GM12875 (cell line): ENCODE measurements around the gene KCNK6.

ENCODE experiments used
- H3K4me3 ChIP-seq: one replicate; pipeline ENCODE4 v1.5.1; 2011; ENCODE audit warnings: low read depth, low read length, control low read depth
- CTCF ChIP-seq: IDR thresholded peaks from 2 replicates; pipeline ENCODE4 v1.5.1; 2011; ENCODE audit warnings: low read depth, mild to moderate bottlenecking, control low read depth, inconsistent platforms, low read length, moderate library complexity, borderline replicate concordance; ENCODE audit not compliant: insufficient read depth

Gene KCNK6

GRCh38 chr19:38319421-38320258 lies at the start of gene KCNK6:
Gene KCNK6 (plus strand): TSS chr19:38319845. CDS start chr19:38319951, 106 bp downstream.
- TF ChIP-seq CTCF: no peak
- peak within 1 kb of the TSS; percentile 45 for H3K4me3 ChIP-seq

GRCh38 chr19:38270587-38271167 lies 49.0 kb upstream of the KCNK6 start:
- no peak overlapping the region for H3K4me3 ChIP-seq
- no peak for TF ChIP-seq CTCF

GRCh38 chr19:38273499-38273898 lies 46.1 kb upstream of the KCNK6 start:
- no peak for TF ChIP-seq CTCF
- no peak overlapping the region for H3K4me3 ChIP-seq

GRCh38 chr19:38274739-38275138 lies 44.9 kb upstream of the KCNK6 start:
- no peak overlapping the region for H3K4me3 ChIP-seq
- TF ChIP-seq CTCF: no peak

GRCh38 chr19:38276942-38277517 lies 42.6 kb upstream of the KCNK6 start:
- no peak overlapping the region for H3K4me3 ChIP-seq
- no peak for TF ChIP-seq CTCF

GRCh38 chr19:38277549-38277948 lies 42.1 kb upstream of the KCNK6 start:
- no peak overlapping the region for H3K4me3 ChIP-seq
- no peak for TF ChIP-seq CTCF
